ENCODE results near the gene GABRB2. TPM values are rescaled to one million over a fixed set of nuclear protein-coding genes. Genes with fewer than 3 reads are reported as not detected.

Gene GABRB2
- total and polyA plus RNA-seq, 4 donors = 0.08 TPM; not detected in 3

DNA sequence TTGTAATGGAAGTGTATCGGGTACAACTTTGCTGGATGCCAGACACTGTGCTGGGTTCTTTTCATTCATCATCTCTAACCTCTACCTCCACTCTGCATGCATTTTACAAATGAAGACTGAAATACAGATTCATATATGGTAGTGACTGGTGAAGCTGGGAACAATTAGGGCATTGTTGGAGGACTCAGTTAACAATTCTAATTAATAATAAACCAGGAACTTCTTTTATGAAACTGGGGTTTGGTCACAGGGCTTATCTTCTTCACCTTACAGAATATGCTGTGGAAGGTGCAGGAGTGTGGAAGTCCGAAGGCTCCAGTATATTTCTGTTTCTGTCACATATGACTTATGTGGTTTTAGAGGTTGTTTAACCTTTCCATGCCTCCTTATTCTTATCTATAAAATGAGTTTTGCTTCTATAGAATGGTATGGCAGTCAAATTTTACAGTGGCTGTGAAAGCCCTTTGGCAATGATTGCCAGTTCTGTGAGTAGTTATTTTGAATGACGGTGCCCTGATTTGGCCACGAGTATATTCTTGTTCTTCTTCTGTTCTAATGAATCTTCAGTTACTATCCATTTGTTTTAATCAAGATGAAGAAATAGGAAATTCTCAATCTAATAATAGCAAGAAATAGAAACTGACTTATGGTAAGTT lies 284.7 kb downstream of the GABRB2 start:
- Histone ChIP-seq H3K27me3 (ENCODE audit: control insufficient read depth in 4 of 4, insufficient read depth in 4 of 4, low read length in 3 of 4) (no peaks in the 10 kb centered on the region), H3K9me3 (ENCODE audit: control insufficient read depth in 4 of 4, low read length in 3 of 4) (no peaks in the 10 kb centered on the region), H3K27ac (ENCODE audit: low read depth in 1 of 2, low read length in 2 of 2) (no peak overlapping the region), H3K9ac (ENCODE audit: low read depth in 1 of 2, low read length in 2 of 2) (no peak overlapping the region), H3K4me1 (ENCODE audit: control insufficient read depth in 4 of 4, insufficient read depth in 4 of 4, low read length in 3 of 4) (no peaks in the 10 kb centered on the region), H3K4me3 (ENCODE audit: low read depth in 1 of 3, low read length in 3 of 3) (no peak overlapping the region), H3K36me3 (ENCODE audit: control insufficient read depth in 4 of 4, insufficient read depth in 3 of 4, low read depth in 1 of 4, low read length in 3 of 4) (no peaks in the 10 kb centered on the region)
- 78% methylated on average over 4 of the region's 4 CpGs for WGBS
- DNase-seq (ENCODE audit: low spot score) = no peak
- TF ChIP-seq TAF1 (conservative IDR thresholded peaks at IDR 0.05) (no peak), FOXA1 (IDR thresholded peaks at IDR 0.05) (no peak), RAD21 (IDR thresholded peaks at IDR 0.05) (no peak), RXRA (IDR thresholded peaks at IDR 0.05) (no peak), EGR1 (IDR thresholded peaks at IDR 0.05; ENCODE audit: low read depth in 2 of 2) (no peak), NR2F2 (IDR thresholded peaks at IDR 0.05) (no peak), JUND (IDR thresholded peaks at IDR 0.05) (no peak), HNF4G (IDR thresholded peaks at IDR 0.05) (no peak), GABPA (IDR thresholded peaks at IDR 0.05 in 1 of 2, conservative IDR thresholded peaks at IDR 0.05 in 1 of 2) (no peak), SP1 (IDR thresholded peaks at IDR 0.05) (no peak)
- TF ChIP-seq, protein P1, sequence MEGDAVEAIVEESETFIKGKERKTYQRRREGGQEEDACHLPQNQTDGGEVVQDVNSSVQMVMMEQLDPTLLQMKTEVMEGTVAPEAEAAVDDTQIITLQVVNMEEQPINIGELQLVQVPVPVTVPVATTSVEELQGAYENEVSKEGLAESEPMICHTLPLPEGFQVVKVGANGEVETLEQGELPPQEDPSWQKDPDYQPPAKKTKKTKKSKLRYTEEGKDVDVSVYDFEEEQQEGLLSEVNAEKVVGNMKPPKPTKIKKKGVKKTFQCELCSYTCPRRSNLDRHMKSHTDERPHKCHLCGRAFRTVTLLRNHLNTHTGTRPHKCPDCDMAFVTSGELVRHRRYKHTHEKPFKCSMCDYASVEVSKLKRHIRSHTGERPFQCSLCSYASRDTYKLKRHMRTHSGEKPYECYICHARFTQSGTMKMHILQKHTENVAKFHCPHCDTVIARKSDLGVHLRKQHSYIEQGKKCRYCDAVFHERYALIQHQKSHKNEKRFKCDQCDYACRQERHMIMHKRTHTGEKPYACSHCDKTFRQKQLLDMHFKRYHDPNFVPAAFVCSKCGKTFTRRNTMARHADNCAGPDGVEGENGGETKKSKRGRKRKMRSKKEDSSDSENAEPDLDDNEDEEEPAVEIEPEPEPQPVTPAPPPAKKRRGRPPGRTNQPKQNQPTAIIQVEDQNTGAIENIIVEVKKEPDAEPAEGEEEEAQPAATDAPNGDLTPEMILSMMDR (IDR thresholded peaks at IDR 0.05; ENCODE audit: low read depth, low read length, missing input control) = no peak
- TF ChIP-seq, protein P2, sequence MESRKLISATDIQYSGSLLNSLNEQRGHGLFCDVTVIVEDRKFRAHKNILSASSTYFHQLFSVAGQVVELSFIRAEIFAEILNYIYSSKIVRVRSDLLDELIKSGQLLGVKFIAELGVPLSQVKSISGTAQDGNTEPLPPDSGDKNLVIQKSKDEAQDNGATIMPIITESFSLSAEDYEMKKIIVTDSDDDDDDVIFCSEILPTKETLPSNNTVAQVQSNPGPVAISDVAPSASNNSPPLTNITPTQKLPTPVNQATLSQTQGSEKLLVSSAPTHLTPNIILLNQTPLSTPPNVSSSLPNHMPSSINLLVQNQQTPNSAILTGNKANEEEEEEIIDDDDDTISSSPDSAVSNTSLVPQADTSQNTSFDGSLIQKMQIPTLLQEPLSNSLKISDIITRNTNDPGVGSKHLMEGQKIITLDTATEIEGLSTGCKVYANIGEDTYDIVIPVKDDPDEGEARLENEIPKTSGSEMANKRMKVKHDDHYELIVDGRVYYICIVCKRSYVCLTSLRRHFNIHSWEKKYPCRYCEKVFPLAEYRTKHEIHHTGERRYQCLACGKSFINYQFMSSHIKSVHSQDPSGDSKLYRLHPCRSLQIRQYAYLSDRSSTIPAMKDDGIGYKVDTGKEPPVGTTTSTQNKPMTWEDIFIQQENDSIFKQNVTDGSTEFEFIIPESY (IDR thresholded peaks at IDR 0.05) = no peak
- TF ChIP-seq, protein P3, sequence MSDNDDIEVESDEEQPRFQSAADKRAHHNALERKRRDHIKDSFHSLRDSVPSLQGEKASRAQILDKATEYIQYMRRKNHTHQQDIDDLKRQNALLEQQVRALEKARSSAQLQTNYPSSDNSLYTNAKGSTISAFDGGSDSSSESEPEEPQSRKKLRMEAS (IDR thresholded peaks at IDR 0.05) = no peak
- TF ChIP-seq, protein P4, sequence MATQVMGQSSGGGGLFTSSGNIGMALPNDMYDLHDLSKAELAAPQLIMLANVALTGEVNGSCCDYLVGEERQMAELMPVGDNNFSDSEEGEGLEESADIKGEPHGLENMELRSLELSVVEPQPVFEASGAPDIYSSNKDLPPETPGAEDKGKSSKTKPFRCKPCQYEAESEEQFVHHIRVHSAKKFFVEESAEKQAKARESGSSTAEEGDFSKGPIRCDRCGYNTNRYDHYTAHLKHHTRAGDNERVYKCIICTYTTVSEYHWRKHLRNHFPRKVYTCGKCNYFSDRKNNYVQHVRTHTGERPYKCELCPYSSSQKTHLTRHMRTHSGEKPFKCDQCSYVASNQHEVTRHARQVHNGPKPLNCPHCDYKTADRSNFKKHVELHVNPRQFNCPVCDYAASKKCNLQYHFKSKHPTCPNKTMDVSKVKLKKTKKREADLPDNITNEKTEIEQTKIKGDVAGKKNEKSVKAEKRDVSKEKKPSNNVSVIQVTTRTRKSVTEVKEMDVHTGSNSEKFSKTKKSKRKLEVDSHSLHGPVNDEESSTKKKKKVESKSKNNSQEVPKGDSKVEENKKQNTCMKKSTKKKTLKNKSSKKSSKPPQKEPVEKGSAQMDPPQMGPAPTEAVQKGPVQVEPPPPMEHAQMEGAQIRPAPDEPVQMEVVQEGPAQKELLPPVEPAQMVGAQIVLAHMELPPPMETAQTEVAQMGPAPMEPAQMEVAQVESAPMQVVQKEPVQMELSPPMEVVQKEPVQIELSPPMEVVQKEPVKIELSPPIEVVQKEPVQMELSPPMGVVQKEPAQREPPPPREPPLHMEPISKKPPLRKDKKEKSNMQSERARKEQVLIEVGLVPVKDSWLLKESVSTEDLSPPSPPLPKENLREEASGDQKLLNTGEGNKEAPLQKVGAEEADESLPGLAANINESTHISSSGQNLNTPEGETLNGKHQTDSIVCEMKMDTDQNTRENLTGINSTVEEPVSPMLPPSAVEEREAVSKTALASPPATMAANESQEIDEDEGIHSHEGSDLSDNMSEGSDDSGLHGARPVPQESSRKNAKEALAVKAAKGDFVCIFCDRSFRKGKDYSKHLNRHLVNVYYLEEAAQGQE (IDR thresholded peaks at IDR 0.05) = no peak

DNA sequence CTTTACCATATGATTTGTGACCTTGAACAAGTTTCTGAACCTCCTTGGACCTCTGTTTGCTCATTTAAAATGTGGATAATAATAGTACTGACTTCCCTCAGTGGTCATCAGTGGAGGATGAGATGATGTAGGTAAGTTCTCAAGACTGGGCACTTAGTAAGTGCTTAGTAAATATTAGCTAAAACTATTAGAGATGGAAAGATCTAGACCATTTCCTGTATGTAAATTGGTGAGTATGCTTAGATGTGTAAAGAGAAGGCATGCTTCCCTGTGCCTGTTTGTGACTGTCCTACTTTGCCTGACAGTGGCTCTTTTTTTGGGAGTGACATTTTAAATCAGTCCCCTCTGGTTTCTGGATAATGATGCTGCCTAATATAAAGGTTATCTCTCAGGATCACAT lies 288.1 kb downstream of the GABRB2 start:
- Histone ChIP-seq H3K4me3 (ENCODE audit: low read depth in 1 of 3, low read length in 3 of 3) (no peak overlapping the region), H3K9ac (ENCODE audit: low read depth in 1 of 2, low read length in 2 of 2) (no peak overlapping the region), H3K27me3 (ENCODE audit: control insufficient read depth in 4 of 4, insufficient read depth in 4 of 4, low read length in 3 of 4) (no peaks in the 10 kb centered on the region), H3K4me1 (ENCODE audit: control insufficient read depth in 4 of 4, insufficient read depth in 4 of 4, low read length in 3 of 4) (no peaks in the 10 kb centered on the region), H3K9me3 (ENCODE audit: control insufficient read depth in 4 of 4, low read length in 3 of 4) (no peaks in the 10 kb centered on the region), H3K27ac (ENCODE audit: low read depth in 1 of 2, low read length in 2 of 2) (no peak overlapping the region), H3K36me3 (ENCODE audit: control insufficient read depth in 4 of 4, insufficient read depth in 3 of 4, low read depth in 1 of 4, low read length in 3 of 4) (no peaks in the 10 kb centered on the region)
- TF ChIP-seq EGR1 (IDR thresholded peaks at IDR 0.05; ENCODE audit: low read depth in 2 of 2) = no peak
- TF ChIP-seq, protein P5, sequence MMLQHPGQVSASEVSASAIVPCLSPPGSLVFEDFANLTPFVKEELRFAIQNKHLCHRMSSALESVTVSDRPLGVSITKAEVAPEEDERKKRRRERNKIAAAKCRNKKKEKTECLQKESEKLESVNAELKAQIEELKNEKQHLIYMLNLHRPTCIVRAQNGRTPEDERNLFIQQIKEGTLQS (IDR thresholded peaks at IDR 0.05) = no peak
- DNase-seq (ENCODE audit: low spot score) = no peak

All from liver (tissue), 9 donors.